Activated CD4-positive, alpha-beta T cell treated with anti-CD3 and anti-CD28 coated beads, Interleukin-2, amount 50 U/mL, for 16 hours (primary cell): ENCODE data around the gene HIVEP3.

Source experiments
- DNase-seq: peaks from one replicate; pipeline ENCODE4 v3.0.0-alpha.2; 2020

The HIVEP3 gene

DNA sequence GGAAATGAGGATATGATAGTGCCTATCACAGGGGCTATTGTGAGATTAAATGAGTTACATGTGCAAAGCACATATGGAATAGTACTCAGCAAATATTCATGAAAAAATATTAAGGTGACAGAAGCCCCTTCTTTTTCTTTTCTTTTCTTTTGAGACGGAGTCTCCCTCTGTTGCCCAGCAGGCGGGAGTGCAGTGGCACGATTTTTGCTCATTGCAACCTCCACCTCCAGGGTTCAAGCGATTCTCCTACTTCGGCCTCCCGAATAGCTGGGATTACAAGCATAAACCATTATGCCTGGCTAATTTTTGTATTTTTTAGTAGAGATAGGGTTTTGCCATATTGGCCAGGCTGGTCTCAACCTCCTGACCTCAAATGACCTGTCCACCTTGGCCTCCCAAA is 139.4 kb downstream of the HIVEP3 start:
- no peak for DNase-seq

DNA sequence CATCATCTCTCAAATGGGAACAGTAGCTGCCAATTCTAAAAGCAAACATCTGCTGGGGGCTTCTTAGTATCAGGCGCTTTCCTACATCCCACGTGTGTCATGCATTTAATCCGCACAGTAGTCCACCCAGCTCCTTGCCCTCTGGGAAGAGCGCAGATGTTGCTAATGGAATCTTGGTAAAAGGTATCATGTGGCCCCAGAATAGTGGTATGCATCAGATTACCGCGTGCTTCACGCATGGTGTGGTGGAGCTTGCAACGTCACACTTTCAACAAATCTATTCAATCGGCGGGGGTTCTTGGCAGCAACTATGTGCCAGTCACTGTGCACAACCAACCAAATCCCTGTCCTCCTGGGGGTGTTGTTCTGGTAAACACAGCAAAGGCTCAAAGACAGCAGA is 141.0 kb downstream of the HIVEP3 start:
- DNase-seq, result no peak

DNA sequence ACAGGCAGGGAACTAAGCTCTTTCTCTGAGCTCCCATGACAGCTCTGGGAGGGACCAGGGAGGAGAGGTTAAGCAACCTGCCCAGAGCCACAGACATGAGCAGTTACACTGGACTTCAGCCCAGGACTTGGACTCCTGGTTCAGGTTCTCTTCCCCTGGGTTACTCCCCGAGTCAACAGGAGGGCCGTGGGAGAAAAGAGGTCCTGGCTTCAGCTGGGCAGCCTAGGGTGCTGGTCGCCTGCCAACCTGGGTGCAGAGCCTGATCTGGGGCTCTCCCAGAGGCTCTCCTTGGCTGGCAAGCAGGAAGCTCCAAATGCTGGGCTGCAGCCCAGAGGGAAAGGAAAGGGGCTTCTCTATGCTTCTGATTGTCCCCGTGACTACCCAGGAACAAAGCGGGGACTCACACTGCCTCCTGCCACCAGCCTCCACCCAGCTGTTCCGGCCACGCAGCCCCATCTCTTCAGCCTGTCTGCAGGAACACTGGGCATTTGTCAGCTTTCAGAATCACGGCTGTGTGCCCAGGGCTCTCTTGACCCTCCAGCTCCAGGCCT is 141.8 kb downstream of the HIVEP3 start:
- no peak for DNase-seq

GRCh38 chr1:41775956-41776585 is 142.7 kb downstream of the HIVEP3 start:
- no peak for DNase-seq

DNA sequence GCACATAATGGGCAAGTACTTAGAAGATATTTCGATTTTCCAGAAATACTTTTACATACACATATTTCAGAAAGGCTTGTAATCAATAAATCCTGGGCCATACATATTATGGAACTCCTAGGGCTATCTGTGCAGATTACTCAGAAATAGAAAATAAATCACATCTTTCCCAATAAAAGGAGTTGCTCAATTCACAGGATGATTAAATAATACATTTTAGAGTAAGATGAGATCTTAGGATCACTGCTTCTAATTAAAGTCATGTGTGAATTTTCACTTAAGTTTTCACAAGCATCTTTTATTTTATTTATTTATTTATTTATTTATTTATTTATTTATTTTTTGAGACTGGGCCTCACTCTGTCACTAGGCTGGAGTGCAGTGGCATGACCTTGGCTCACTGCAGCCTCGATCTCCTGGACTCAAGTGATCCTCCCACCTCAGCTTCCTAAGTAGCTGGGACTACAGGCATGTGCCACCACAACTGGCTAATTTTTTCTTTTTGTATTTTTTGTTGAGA is 144.2 kb downstream of the HIVEP3 start:
- DNase-seq, result no peak

DNA sequence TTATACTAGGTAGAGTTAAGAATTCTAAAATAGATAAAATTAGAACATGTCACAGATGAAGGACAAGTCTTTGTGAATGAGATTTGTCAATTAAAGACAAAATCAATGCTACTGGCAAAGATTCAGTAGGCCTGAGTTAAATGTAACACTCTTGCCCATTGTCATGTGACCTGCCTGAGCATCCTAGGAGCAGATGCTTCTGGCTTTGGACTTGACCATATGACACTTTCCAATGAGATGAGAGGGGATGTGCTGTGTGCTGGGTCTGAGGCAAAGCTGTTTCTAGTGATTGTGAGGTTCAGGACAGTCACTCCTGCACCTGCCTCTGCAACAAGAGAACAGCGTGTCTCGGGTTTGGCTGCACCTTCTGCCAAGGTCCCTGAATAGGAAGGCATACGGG is 144.9 kb downstream of the HIVEP3 start:
- no peak for DNase-seq

DNA sequence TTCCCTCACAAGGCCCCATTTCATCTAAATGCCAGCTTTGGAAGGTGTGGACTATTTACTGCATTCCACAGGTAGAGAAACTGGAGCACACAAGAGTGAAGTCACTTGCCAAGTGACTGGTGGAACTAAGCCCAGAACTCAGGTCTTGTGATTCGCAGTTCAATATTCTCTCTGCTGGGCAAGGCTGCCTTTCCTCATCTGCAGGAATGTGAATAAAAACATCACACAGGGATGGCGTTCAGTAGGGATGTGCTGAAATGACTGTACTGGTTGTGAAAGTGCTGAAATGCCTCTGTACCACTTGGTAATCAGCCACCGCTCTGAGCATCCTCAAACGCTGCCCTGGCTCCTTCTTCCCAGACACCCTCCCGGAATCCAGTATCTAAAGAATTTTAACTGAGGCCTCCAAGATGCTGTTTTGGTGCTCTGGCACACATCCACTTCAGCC is 145.6 kb downstream of the HIVEP3 start:
- no peak for DNase-seq

- DNase-seq, result no peak
Measured at GRCh38 chr1:41769068-41769467, 149.7 kb downstream of the HIVEP3 start.

GRCh38 chr1:41768583-41768982 is 150.1 kb downstream of the HIVEP3 start:
- no peak for DNase-seq

GRCh38 chr1:41767534-41768525 is 150.9 kb downstream of the HIVEP3 start:
- no peak for DNase-seq

DNA sequence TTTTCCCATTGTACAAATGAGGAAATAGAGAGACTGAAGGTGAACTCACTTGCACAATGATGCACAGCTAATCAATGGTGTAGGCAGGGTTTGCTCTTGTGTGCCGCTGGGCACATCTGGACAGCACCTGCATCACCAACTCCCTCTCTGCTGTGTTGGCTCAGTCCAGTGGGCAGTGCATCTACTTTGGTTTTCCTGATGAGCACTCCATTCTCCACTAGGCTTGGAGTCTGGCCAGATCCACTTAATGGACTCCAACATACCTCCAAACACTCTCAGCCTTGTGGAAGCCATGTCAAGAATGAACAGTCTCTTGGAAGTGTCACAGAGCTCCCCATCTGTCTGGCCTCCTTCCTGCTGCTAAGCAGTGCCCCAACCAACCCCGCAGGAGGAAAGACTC is 152.2 kb downstream of the HIVEP3 start:
- no peak for DNase-seq

GRCh38 chr1:41766041-41766440 is 152.7 kb downstream of the HIVEP3 start:
- no peak for DNase-seq

- no peak for DNase-seq
Measured at GRCh38 chr1:41765152-41765551, 153.6 kb downstream of the HIVEP3 start.

- DNase-seq, result no peak
Measured at GRCh38 chr1:41764656-41765055, 154.1 kb downstream of the HIVEP3 start.

- DNase-seq, result no peak
Measured at GRCh38 chr1:41762777-41763176, 155.9 kb downstream of the HIVEP3 start.

GRCh38 chr1:41762251-41762650 is 156.5 kb downstream of the HIVEP3 start:
- no peak for DNase-seq

GRCh38 chr1:41758904-41759548 is 159.7 kb downstream of the HIVEP3 start:
- DNase-seq, result no peak

GRCh38 chr1:41758500-41758899 is 160.2 kb downstream of the HIVEP3 start:
- no peak for DNase-seq

- DNase-seq, result no peak
Measured at GRCh38 chr1:41754540-41754939, 164.2 kb downstream of the HIVEP3 start.

DNA sequence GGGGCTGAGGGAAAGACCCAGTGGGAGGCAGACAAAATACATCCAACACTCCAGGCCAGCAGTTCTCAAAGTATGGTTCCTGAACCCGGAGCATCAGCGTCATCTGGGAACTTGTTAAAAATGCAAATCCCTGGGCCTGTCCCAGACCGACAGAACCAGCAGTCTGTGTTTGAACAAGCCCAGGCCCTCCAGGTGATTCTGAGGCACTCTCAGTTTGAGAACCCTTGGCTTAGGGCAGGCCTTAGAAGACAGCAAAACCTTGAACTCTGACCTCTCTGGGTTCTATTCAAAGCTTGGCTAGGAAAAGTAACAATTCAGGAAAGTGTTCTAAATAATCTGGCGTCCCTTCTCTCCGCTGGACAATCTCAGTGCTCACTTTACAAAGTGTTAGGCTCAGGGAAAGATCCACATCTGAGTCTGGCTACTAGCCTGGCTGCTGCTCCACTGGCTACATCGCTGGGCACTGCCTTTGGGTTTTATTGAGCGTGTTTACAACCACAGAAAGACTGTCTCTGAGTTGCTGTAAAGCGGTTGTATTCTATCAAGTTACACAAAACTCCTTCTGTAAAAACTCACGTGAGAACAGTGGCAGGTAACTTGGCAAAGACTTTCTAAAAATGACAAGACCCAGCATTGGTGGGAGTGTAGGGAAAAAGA is 166.1 kb downstream of the HIVEP3 start:
- DNase-seq, result no peak

GRCh38 chr1:41751804-41752513 is 166.8 kb downstream of the HIVEP3 start:
- no peak for DNase-seq
